GM12801 (cell line): Measurements from ENCODE around the gene MED9.

ENCODE experiments used
- CTCF ChIP-seq: IDR thresholded peaks from one replicate; pipeline ENCODE4 v1.5.1; 2011; ENCODE audit warnings: control low read depth; ENCODE audit not compliant: insufficient read length; ENCODE audit errors: extremely low read depth

The MED9 gene

GRCh38 chr17:17457680-17458079, 19.1 kb upstream of the MED9 start:
- TF ChIP-seq CTCF: no peak

- TF ChIP-seq CTCF: no peak
These were observed 16.8 kb upstream of the MED9 start for GRCh38 chr17:17460038-17460437.

GRCh38 chr17:17462048-17462824, 14.6 kb upstream of the MED9 start:
- TF ChIP-seq CTCF: no peak

GRCh38 chr17:17463821-17464220, 13.0 kb upstream of the MED9 start:
- TF ChIP-seq CTCF: no peak

- TF ChIP-seq CTCF: no peak
These were observed 10.3 kb upstream of the MED9 start for GRCh38 chr17:17466511-17466910.

- TF ChIP-seq CTCF: no peak
These were observed 9.8 kb upstream of the MED9 start for GRCh38 chr17:17467016-17467415.

GRCh38 chr17:17467720-17468119, 9.1 kb upstream of the MED9 start:
- no peak for TF ChIP-seq CTCF
